ENCODE measurements around the gene HOXD1. TPM values are rescaled to one million over a fixed set of nuclear protein-coding genes. Genes with fewer than 3 reads are reported as not detected.

Gene HOXD1
- total RNA-seq, 1 donor from 2014 or later, result 9.8 TPM

DNA sequence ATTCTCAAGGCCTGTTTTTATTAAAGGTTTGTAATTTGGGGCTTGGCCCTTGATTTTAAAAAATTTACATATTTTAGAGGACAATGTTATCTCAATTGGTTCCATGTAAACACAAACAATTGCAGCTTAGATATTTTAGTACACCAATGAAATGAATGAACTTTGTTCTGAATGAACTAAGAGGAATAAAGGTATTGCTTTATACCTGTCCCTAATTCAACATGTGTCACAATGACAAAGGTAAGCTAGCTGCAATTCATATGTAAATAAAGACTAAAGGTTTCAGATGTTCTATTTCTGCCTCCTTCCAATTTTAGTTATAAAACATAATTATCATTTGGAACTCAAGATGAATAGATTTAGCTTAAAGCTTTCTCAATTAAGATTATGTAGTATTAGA, 11.4 kb downstream of the HOXD1 start:
- TF ChIP-seq, protein P1, sequence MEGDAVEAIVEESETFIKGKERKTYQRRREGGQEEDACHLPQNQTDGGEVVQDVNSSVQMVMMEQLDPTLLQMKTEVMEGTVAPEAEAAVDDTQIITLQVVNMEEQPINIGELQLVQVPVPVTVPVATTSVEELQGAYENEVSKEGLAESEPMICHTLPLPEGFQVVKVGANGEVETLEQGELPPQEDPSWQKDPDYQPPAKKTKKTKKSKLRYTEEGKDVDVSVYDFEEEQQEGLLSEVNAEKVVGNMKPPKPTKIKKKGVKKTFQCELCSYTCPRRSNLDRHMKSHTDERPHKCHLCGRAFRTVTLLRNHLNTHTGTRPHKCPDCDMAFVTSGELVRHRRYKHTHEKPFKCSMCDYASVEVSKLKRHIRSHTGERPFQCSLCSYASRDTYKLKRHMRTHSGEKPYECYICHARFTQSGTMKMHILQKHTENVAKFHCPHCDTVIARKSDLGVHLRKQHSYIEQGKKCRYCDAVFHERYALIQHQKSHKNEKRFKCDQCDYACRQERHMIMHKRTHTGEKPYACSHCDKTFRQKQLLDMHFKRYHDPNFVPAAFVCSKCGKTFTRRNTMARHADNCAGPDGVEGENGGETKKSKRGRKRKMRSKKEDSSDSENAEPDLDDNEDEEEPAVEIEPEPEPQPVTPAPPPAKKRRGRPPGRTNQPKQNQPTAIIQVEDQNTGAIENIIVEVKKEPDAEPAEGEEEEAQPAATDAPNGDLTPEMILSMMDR (IDR thresholded peaks at IDR 0.05; ENCODE audit: insufficient read depth, low read length, poor library complexity, severe bottlenecking), result no peak
- Histone ChIP-seq H3K4me3 (ENCODE audit: low read depth, low read length) (no peak overlapping the region), H3K36me3 (ENCODE audit: control insufficient read depth, insufficient read depth, low read length) (no peaks in the 10 kb centered on the region), H3K27me3 (ENCODE audit: control insufficient read depth, insufficient read depth, low read length) (no peaks in the 10 kb centered on the region)
- DNase-seq (ENCODE audit: low read depth), result no peak

DNA sequence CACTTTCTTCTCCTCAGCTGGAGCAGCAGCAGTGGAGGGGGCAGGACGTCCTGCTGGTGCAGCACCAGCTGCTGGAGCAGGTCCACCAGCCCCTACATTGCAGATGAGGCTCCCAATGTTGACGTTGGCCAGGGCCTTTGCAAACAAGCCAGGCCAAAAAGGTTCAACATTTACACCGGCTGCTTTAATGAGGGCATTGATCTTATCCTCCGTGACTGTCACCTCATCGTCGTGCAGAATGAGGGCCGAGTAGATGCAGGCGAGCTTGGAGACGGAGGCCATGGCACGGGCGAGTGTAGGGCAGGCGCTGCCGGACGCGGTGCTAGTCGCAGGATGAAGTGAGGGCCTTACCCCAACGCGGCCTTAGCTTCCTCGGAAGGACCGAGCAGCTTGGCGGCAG, 12.5 kb downstream of the HOXD1 start:
- DNase-seq (ENCODE audit: low read depth), result no peak
- no peak overlapping the region for H3K4me3 ChIP-seq (ENCODE audit: low read depth, low read length)
- no peaks in the 10 kb centered on the region for H3K36me3 ChIP-seq (ENCODE audit: control insufficient read depth, insufficient read depth, low read length)
- TF ChIP-seq, protein P1 (IDR thresholded peaks at IDR 0.05; ENCODE audit: insufficient read depth, low read length, poor library complexity, severe bottlenecking), result no peak
- H3K27me3 ChIP-seq (ENCODE audit: control insufficient read depth, insufficient read depth, low read length), result no peaks in the 10 kb centered on the region

DNA sequence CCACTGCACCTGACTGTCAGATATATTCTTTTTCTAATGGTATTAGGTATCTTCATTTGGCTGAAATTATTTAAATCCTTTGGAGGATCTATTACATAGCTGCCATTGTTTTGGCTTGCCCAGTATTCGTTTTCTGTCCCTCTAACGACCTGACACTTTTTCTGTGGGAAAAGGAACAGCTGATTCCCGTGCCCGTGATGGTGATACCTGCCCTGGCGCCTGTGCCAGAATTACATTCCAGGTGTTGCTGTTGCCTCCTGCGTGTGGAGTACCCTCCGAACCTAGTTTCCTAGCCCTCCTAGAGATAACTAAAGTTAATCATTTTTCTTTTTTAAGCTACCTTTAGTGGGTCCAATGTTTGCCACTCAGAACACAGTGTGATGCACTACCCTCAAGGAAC, 14.0 kb downstream of the HOXD1 start:
- Histone ChIP-seq H3K27me3 (ENCODE audit: control insufficient read depth, insufficient read depth, low read length) (no peaks in the 10 kb centered on the region), H3K4me3 (ENCODE audit: low read depth, low read length) (no peak overlapping the region), H3K36me3 (ENCODE audit: control insufficient read depth, insufficient read depth, low read length) (no peaks in the 10 kb centered on the region)
- TF ChIP-seq, protein P1 (IDR thresholded peaks at IDR 0.05; ENCODE audit: insufficient read depth, low read length, poor library complexity, severe bottlenecking), result no peak
- no peak for DNase-seq (ENCODE audit: low read depth)

DNA sequence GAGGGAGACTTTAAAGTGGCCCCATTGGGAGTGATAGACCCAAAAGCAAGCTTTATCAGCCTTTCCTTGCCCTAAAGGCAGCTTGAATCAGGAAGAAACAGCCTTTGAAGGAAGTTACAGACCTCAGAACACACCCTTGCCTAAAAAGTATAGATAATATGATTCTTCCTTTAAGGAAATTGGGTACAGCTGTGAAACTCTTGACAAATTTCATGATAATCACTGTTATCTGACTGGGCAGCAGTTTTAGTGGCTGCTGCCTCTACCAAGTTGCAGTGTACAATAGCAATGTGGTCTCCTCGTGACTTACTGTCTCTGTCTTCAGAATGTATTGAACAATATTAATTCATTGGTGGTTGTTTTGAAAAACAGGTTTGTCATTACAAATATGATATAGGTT, 16.7 kb downstream of the HOXD1 start:
- TF ChIP-seq, protein P1 (IDR thresholded peaks at IDR 0.05; ENCODE audit: insufficient read depth, low read length, poor library complexity, severe bottlenecking), result no peak
- no peak overlapping the region for H3K4me3 ChIP-seq (ENCODE audit: low read depth, low read length)
- no peaks in the 10 kb centered on the region for H3K27me3 ChIP-seq (ENCODE audit: control insufficient read depth, insufficient read depth, low read length)
- no peak for DNase-seq (ENCODE audit: low read depth)
- H3K36me3 ChIP-seq (ENCODE audit: control insufficient read depth, insufficient read depth, low read length), result no peaks in the 10 kb centered on the region

GRCh38 chr2:176206136-176206535, 17.7 kb downstream of the HOXD1 start:
- Histone ChIP-seq H3K4me3 (ENCODE audit: low read depth, low read length) (no peak overlapping the region), H3K36me3 (ENCODE audit: control insufficient read depth, insufficient read depth, low read length) (no peaks in the 10 kb centered on the region), H3K27me3 (ENCODE audit: control insufficient read depth, insufficient read depth, low read length) (no peaks in the 10 kb centered on the region)
- DNase-seq (ENCODE audit: low read depth), result no peak
- TF ChIP-seq, protein P1 (IDR thresholded peaks at IDR 0.05; ENCODE audit: insufficient read depth, low read length, poor library complexity, severe bottlenecking), result no peak

- H3K27me3 ChIP-seq (ENCODE audit: control insufficient read depth, insufficient read depth, low read length), result no peaks in the 10 kb centered on the region
- no peak for DNase-seq (ENCODE audit: low read depth)
- no peaks in the 10 kb centered on the region for H3K36me3 ChIP-seq (ENCODE audit: control insufficient read depth, insufficient read depth, low read length)
- H3K4me3 ChIP-seq (ENCODE audit: low read depth, low read length), result no peak overlapping the region
- TF ChIP-seq, protein P1 (IDR thresholded peaks at IDR 0.05; ENCODE audit: insufficient read depth, low read length, poor library complexity, severe bottlenecking), result no peak
Observed at GRCh38 chr2:176206682-176207081, 18.2 kb downstream of the HOXD1 start.
